HEK293 (cell line): Measurements from ENCODE around the gene GNG7.
"Not testable (repeated sequence)": the region's sequence is repeated elsewhere in the genome, so short reads cannot be mapped to it uniquely, and the experiment has no call there.

ENCODE experiments used
- CTCF ChIA-PET: fragments of 350-600 bp; formaldehyde crosslinking; extraction: SDS; loops from one replicate; lab custom pipeline; 2021; ENCODE audit warnings: antibody characterized with exemption; lab: Yijun Ruan, JAX
- POLR2A ChIA-PET: fragments of 300-600 bp; formaldehyde crosslinking; extraction: SDS; loops from one replicate; lab custom pipeline; 2020; ENCODE audit warnings: antibody characterized with exemption, inconsistent platforms; lab: Yijun Ruan, JAX
- H3K27ac ChIP-seq: fragments of 200-500 bp; sonication (Bioruptor generic); 2 replicates; pipeline ENCODE4 v1.5.1; 2014; ENCODE audit warnings: low read depth, low read length, control low read depth, inconsistent platforms; ENCODE audit errors: extremely low read depth
- H3K36me3 ChIP-seq, 2 experiments: fragments of 200-500 bp in 1 of 2; sonication (Bioruptor generic) in 1 of 2; 1 replicate in 1 of 2; 2 replicates in 1 of 2; pipeline ENCODE4 v1.5.1; 2014 to 2017; ENCODE audit warnings: inconsistent platforms in 2 of 2, low read length in 2 of 2; ENCODE audit not compliant: control insufficient read depth in 2 of 2, insufficient read depth in 1 of 2
- H3K4me1 ChIP-seq: fragments of 200-500 bp; sonication (Bioruptor generic); 2 replicates; pipeline ENCODE4 v1.5.1; 2014; ENCODE audit warnings: mild to moderate bottlenecking, low read length, inconsistent platforms; ENCODE audit not compliant: control insufficient read depth, insufficient read depth
- H3K4me3 ChIP-seq: 2 replicates; pipeline ENCODE4 v1.5.1; 2011; ENCODE audit warnings: low read depth, mild to moderate bottlenecking, control low read depth, low read length, moderate library complexity
- H3K9me3 ChIP-seq: fragments of 200-500 bp; sonication (Bioruptor generic); 2 replicates; pipeline ENCODE4 v1.5.1; 2014; ENCODE audit warnings: low read depth, low read length, inconsistent platforms; ENCODE audit not compliant: control insufficient read depth, insufficient read depth
- EGR2 ChIP-seq: fragments of 450-650 bp; formaldehyde crosslinking; IDR thresholded peaks from 2 replicates; pipeline ENCODE4 v1.5.1; 2016; ENCODE audit warnings: low read depth, missing biosample characterization, missing genetic modification characterization
- GLI2 ChIP-seq: fragments of 450-650 bp; formaldehyde crosslinking; IDR thresholded peaks from 2 replicates; pipeline ENCODE4; 2017; ENCODE audit warnings: missing biosample characterization, missing genetic modification characterization, low read depth, borderline replicate concordance
- KLF10 ChIP-seq: fragments of 450-650 bp; IDR thresholded peaks from 2 replicates; pipeline ENCODE4 v1.5.1; 2018; ENCODE audit warnings: missing biosample characterization, mild to moderate bottlenecking, missing genetic modification characterization
- PRDM4 ChIP-seq: fragments of 450-650 bp; formaldehyde crosslinking; IDR thresholded peaks from 2 replicates; pipeline ENCODE4 v1.5.1; 2017; ENCODE audit warnings: missing biosample characterization, missing genetic modification characterization
- TCF7L2 ChIP-seq: IDR thresholded peaks from 2 replicates; pipeline ENCODE4 v1.6.1; 2011; ENCODE audit warnings: low read depth, mild to moderate bottlenecking, inconsistent platforms, low read length, moderate library complexity, borderline replicate concordance
- ZBTB20 ChIP-seq: fragments of 450-650 bp; formaldehyde crosslinking; IDR thresholded peaks from 2 replicates; pipeline ENCODE4 v1.5.1; 2016; ENCODE audit warnings: missing biosample characterization, missing genetic modification characterization
- ZFHX2 ChIP-seq: fragments of 450-650 bp; formaldehyde crosslinking; conservative IDR thresholded peaks from 2 replicates; pipeline ENCODE4 v1.5.1; 2016; ENCODE audit warnings: missing biosample characterization, missing genetic modification characterization
- ZFP41 ChIP-seq: fragments of 450-650 bp; formaldehyde crosslinking; IDR thresholded peaks from 2 replicates; pipeline ENCODE4 v1.5.1; 2016; ENCODE audit warnings: missing biosample characterization, missing genetic modification characterization, borderline replicate concordance
- ZFP69B ChIP-seq: fragments of 450-650 bp; formaldehyde crosslinking; IDR thresholded peaks from 2 replicates; pipeline ENCODE4 v1.5.1; 2016; ENCODE audit warnings: missing biosample characterization, missing genetic modification characterization
- ZNF121 ChIP-seq: fragments of 450-650 bp; formaldehyde crosslinking; IDR thresholded peaks from 2 replicates; pipeline ENCODE4 v1.5.1; 2016; ENCODE audit warnings: missing biosample characterization, missing genetic modification characterization
- ZNF140 ChIP-seq: fragments of 450-650 bp; formaldehyde crosslinking; IDR thresholded peaks from 2 replicates; pipeline ENCODE4 v1.5.1; 2016; ENCODE audit warnings: missing biosample characterization, missing genetic modification characterization
- ZNF146 ChIP-seq: fragments of 450-650 bp; formaldehyde crosslinking; IDR thresholded peaks from 2 replicates; pipeline ENCODE4 v1.5.1; 2016; ENCODE audit warnings: missing biosample characterization, missing genetic modification characterization
- ZNF175 ChIP-seq: fragments of 450-650 bp; formaldehyde crosslinking; IDR thresholded peaks from 2 replicates; pipeline ENCODE4 v1.5.1; 2016; ENCODE audit warnings: missing biosample characterization, missing genetic modification characterization
- ZNF362 ChIP-seq: fragments of 450-650 bp; formaldehyde crosslinking; IDR thresholded peaks from 2 replicates; pipeline ENCODE4 v1.5.1; 2016; ENCODE audit warnings: missing biosample characterization, missing genetic modification characterization
- ZNF513 ChIP-seq: fragments of 450-650 bp; IDR thresholded peaks from 2 replicates; pipeline ENCODE4 v1.5.1; 2018; ENCODE audit warnings: missing biosample characterization, missing genetic modification characterization
- ZNF521 ChIP-seq: fragments of 450-650 bp; formaldehyde crosslinking; IDR thresholded peaks from 2 replicates; pipeline ENCODE4 v1.5.1; 2017; ENCODE audit warnings: missing biosample characterization, mild to moderate bottlenecking, missing genetic modification characterization
- ZNF548 ChIP-seq: fragments of 450-650 bp; formaldehyde crosslinking; IDR thresholded peaks from 2 replicates; pipeline ENCODE4 v1.5.1; 2016; ENCODE audit warnings: missing biosample characterization, missing genetic modification characterization
- ZNF561 ChIP-seq: fragments of 450-650 bp; IDR thresholded peaks from 2 replicates; pipeline ENCODE4 v1.5.1; 2018; ENCODE audit warnings: missing biosample characterization, missing genetic modification characterization, borderline replicate concordance
- ZNF585B ChIP-seq: fragments of 450-650 bp; formaldehyde crosslinking; IDR thresholded peaks from 2 replicates; pipeline ENCODE4 v1.5.1; 2016; ENCODE audit warnings: missing biosample characterization, missing genetic modification characterization
- ZNF701 ChIP-seq: fragments of 450-650 bp; formaldehyde crosslinking; IDR thresholded peaks from 2 replicates; pipeline ENCODE4 v1.5.1; 2016; ENCODE audit warnings: missing biosample characterization, missing genetic modification characterization
- TF ChIP-seq, protein P1 (sequence below): IDR thresholded peaks from 2 replicates; pipeline ENCODE4 v1.6.1; 2011; ENCODE audit warnings: mild to moderate bottlenecking, low read depth, low read length, borderline replicate concordance

Gene GNG7

DNA sequence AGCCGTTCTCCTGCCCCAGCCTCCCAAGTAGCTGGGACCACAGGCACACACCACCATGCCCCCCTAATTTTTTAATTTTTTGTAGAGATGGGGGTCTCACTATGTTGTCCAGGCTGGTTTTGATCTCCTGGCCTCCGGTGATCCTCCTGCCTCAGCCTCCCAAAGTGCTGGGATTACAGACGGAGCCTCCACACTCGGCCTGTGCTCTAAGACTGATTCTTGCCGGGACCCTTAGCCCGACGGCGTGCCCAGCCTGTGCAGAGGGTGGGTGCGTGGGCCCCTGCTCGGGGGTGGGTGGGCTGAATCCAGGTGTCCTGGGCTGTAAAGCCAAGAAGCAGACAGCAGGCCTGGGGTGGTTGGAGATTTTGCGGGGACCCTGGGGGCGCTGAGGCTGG is 162.2 kb downstream of the GNG7 start:
- H3K36me3 ChIP-seq = no peaks in the 10 kb centered on the region
- H3K9me3 ChIP-seq = no peaks in the 10 kb centered on the region
- ChIA-PET CTCF (interaction anchor here (0.9 to 2.5 kb wide), 4 partner anchors 10 to 80 kb away, joined by 3 to 12 read pairs (median 4); partner anchors contain the start of gene GADD45B), POLR2A (interaction anchor here (0.7 to 11.0 kb wide), 11 partner anchors 10 to 91 kb away, joined by 3 to 374 read pairs (median 5); partner anchors contain the start of genes GADD45B and LMNB2)
- no peak overlapping the region; the same call in 1 of the 2 replicates for H3K4me3 ChIP-seq
- no peak overlapping the region for H3K27ac ChIP-seq
- TF ChIP-seq ZNF121 (tag by site-specific recombination) = peak; percentile 89
- TF ChIP-seq ZNF585B (tag by site-specific recombination) = no peak
- peaks cover 7% of the 10 kb centered on the region; the same call in 1 of the 2 replicates for H3K4me1 ChIP-seq

GRCh38 chr19:2538096-2538757 is 164.3 kb downstream of the GNG7 start:
- POLR2A ChIA-PET = interaction anchor here (11.0 kb wide), 1 partner anchor 60 kb away, joined by 374 read pairs; the partner anchor contains the start of gene GADD45B
- peaks cover 4% of the 10 kb centered on the region; the same call in 1 of the 2 replicates for H3K4me1 ChIP-seq

GRCh38 chr19:2537584-2537983 is 164.9 kb downstream of the GNG7 start:
- H3K4me3 ChIP-seq, H3K9me3 ChIP-seq, H3K27ac ChIP-seq, H3K36me3 ChIP-seq, H3K4me1 ChIP-seq, CTCF ChIA-PET: not testable (repeated sequence)
- POLR2A ChIA-PET = interaction anchor here (11.0 kb wide), 1 partner anchor 59 kb away, joined by 374 read pairs; the partner anchor contains the start of gene GADD45B
- TF ChIP-seq EGR2 (tag by site-specific recombination) (peak; percentile 66), ZFHX2 (peak; percentile 60; the same call in 1 of the 2 replicates)

More at GRCh38 chr19:2538096-2538757, 164.3 kb downstream of the GNG7 start:
- TF ChIP-seq ZFHX2 (no peak), ZNF362 (0 out of 2 replicates have a peak, but pooled peaks have one; percentile 17)
- H3K9me3 ChIP-seq = no peaks in the 10 kb centered on the region
- CTCF ChIA-PET = interaction anchor here (0.6 to 0.8 kb wide), 2 partner anchors 13 to 99 kb away, joined by 3 read pairs; no protein-coding TSS in a partner anchor
- no peak overlapping the region for H3K27ac ChIP-seq
- H3K4me3 ChIP-seq = no peak overlapping the region
- H3K36me3 ChIP-seq = no peaks in the 10 kb centered on the region

GRCh38 chr19:2536461-2536860 is 166.0 kb downstream of the GNG7 start:
- Histone ChIP-seq H3K4me3 (no peak overlapping the region), H3K4me1 (peaks cover 4% of the 10 kb centered on the region; the same call in 1 of the 2 replicates), H3K27ac (no peak overlapping the region), H3K36me3 (no peaks in the 10 kb centered on the region), H3K9me3 (no peaks in the 10 kb centered on the region)
- ChIA-PET CTCF (no interaction called here), POLR2A (interaction anchor here (11.0 kb wide), 1 partner anchor 58 kb away, joined by 374 read pairs; the partner anchor contains the start of gene GADD45B)
- no peak for TF ChIP-seq ZNF146
- no peak for TF ChIP-seq ZNF175 (tag by site-specific recombination)
- TF ChIP-seq, protein P1, sequence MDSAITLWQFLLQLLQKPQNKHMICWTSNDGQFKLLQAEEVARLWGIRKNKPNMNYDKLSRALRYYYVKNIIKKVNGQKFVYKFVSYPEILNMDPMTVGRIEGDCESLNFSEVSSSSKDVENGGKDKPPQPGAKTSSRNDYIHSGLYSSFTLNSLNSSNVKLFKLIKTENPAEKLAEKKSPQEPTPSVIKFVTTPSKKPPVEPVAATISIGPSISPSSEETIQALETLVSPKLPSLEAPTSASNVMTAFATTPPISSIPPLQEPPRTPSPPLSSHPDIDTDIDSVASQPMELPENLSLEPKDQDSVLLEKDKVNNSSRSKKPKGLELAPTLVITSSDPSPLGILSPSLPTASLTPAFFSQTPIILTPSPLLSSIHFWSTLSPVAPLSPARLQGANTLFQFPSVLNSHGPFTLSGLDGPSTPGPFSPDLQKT = no peak
- TF ChIP-seq ZFP41 = no peak
- no peak for TF ChIP-seq ZNF701 (tag by site-specific recombination)
- TF ChIP-seq KLF10 (tag by site-specific recombination) = no peak
- no peak for TF ChIP-seq TCF7L2
- TF ChIP-seq GLI2 (tag by site-specific recombination) = no peak
- no peak for TF ChIP-seq ZNF521 (tag by site-specific recombination)
- TF ChIP-seq ZNF561 = no peak
- TF ChIP-seq PRDM4 (tag by site-specific recombination) = no peak
- no peak for TF ChIP-seq ZFP69B (tag by site-specific recombination)
- TF ChIP-seq ZNF548 (tag by site-specific recombination) = no peak
- no peak for TF ChIP-seq ZNF513 (tag by site-specific recombination)
- TF ChIP-seq ZBTB20 = no peak
- no peak for TF ChIP-seq ZNF140
